GM18498 (cell line): ENCODE data around the gene FEM1B.
"Not testable (repeated sequence)": the region's sequence is repeated elsewhere in the genome, so short reads cannot be mapped to it uniquely, and the experiment has no call there.

Experiments
- ATAC-seq: cut with Tn5 transposase; IDR thresholded peaks from one replicate; pipeline ENCODE4 v1.9.1; 2021; ENCODE audit warnings: mild to moderate bottlenecking, moderate library complexity; ENCODE audit not compliant: unreplicated experiment

FEM1B gene

DNA sequence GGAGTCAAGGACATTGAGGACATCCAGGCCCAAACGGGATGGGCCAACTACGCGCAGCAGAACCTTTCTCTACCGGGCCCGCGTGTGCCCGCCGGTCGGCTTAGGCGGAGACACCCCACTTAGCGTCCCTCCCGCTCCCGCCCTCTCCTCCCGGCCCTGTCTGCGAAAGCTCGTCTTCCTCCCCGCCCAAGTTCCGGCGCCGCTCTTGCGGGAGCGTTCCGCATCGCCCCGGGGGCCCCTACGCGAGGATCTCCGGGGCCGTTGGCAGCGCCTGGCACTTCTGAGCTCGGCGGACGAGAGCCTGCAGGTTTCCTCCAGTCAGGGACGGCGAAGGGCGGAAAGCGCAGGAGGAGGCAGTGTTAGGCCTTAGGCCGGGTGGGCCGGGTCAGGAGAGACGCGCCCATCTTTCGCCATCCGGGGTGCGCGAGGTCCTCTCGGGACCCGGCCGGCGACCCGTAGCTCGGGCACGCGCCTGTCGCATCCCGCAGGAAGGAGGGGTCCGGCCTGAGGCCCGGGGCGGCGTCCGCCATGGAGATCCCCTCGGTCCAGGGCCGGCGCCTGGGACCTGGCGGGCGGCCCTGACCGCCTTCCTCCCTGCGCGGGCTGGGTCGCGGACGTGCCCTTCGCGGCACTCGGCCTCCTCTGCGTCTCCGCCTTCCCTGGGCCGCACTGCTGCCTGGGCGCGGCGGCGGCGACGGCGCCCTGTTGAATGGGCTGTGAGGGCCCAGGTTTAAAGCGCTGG lies at the start of gene FEM1B:
Gene FEM1B, plus strand, starts transcription at position 143 of the 742 bp plus-strand sequence. CDS start 673 bp downstream, outside the sequence.
- peak; percentile 84 for ATAC-seq

- ATAC-seq = no peak
Observed at GRCh38 chr15:68228143-68228970, 49.2 kb upstream of the FEM1B start.

GRCh38 chr15:68228971-68229385 lies 48.6 kb upstream of the FEM1B start:
- ATAC-seq = no peak

DNA sequence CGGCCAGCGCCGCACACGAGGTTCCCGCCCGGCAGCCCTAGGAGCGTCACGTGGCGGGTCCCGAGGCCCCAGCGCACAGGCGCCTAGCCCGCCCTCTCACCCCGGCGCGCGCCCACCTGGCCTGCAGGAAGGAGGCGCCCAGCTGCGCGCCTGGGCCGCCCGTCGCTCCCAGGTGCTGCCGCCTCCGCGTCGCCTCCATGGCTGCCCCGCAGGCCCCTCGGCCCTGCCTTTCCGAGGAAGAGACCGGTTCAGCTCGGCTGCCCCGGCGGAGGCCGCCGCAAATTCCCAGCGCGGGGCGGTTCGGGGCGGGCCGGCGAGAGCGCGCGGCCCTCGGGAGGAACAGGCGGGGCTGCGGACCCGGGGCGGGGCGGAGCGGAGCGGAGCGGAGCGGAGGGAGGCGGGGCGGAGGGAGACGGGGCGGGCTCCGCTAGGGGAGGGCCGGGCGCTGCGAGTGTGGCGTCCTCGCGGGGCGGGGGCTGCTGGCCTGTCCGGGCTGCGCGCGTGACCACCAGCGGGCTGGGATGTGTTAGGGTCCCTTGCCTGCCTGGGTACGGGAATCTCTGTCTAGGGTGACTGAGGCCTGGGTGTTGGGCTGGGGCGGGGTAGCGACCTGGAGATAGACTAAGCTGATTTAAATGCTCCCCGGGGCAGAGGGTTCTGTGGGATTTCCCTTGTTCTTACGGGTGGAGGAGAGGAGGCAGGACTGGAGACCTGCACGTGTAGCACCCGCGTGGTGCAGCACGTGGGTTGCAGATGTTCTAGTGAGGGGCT lies 48.0 kb upstream of the FEM1B start, which contains the start of gene CLN6:
Gene CLN6, minus strand, starts transcription at position 343 of the 771 bp plus-strand sequence. Its CDS starts 144 bp downstream, at position 199.
- peak; percentile 78 for ATAC-seq

GRCh38 chr15:68230157-68231100 lies 47.1 kb upstream of the FEM1B start:
- no peak for ATAC-seq

DNA sequence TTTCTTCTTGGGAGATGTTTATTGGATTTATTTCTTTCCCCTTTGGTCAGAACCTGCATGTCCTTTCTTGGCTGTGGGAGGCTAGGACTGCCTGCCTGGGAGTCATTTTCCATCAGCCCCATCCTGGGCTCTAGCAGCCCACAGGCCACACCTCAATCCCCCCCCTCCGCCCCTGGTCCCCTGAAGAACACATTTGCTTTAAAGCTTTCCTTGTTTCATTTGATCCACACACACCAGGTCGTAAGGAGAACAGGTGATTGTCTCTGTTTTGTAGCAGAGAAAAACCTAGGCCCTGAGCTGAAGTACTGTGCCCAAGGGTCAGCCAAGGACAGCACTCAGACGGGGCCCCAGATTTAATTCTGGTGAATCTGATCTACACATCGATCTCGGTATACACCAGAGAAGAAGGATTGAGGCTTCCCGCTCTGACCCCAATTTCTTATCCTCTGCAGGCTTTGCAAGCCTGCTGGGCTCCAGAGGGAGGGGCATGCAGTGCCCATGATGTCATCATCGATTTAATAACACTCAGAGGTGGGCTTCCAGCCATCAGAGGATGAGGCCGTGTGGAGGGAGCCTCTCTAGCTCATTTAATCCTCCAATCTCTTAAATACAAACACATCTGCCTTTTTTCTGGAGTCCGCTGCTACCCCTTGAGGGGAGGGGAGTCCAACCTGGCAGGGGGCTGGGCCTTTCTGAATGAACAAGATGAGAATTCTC lies 46.3 kb upstream of the FEM1B start:
- no peak for ATAC-seq

DNA sequence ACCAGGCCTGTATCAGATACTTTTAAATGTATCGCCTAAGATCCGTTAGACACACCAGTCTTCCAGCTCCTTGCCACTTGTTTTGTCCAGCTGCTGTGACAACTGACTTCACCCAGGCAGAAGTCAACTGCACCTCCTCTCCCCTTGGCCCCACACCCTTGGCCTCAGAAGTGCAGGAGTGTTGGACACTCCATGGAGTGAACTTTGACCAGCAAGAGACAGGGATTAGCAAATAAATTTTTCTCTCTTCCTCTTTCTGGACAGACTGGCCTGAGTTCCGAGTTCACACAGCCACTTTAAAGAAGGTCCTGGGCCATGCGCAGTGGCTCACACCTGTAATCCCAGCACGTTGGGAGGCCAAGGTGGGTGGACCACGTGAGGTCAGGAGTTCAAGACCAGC lies 45.1 kb upstream of the FEM1B start:
- ATAC-seq = no peak

- no peak for ATAC-seq
Observed at GRCh38 chr15:68232937-68233336, 44.6 kb upstream of the FEM1B start.

GRCh38 chr15:68234060-68234459 lies 43.5 kb upstream of the FEM1B start:
- ATAC-seq = no peak

DNA sequence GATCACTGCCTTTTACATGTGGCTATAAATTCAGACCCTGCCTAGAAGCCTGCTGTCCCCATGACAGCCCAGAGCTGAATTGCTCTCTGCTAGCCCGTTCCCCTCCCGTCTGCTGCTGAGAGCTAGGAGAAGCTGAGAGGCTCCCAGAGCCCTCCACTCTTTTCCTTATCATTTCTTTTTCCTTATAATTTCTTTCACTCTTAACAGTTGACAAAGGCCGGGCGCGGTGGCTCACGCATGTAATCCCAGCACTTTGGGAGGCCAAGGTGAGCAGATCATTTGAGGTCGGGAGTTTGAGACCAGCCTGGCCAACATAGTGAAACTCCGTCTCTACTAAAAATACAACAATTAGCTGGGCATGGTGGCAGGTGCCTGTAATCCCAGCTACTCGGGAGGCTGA lies 43.0 kb upstream of the FEM1B start:
- not testable (repeated sequence) for ATAC-seq

GRCh38 chr15:68235022-68235421 lies 42.5 kb upstream of the FEM1B start:
- ATAC-seq = no peak

- ATAC-seq = no peak
Observed at GRCh38 chr15:68239025-68239424, 38.5 kb upstream of the FEM1B start.

DNA sequence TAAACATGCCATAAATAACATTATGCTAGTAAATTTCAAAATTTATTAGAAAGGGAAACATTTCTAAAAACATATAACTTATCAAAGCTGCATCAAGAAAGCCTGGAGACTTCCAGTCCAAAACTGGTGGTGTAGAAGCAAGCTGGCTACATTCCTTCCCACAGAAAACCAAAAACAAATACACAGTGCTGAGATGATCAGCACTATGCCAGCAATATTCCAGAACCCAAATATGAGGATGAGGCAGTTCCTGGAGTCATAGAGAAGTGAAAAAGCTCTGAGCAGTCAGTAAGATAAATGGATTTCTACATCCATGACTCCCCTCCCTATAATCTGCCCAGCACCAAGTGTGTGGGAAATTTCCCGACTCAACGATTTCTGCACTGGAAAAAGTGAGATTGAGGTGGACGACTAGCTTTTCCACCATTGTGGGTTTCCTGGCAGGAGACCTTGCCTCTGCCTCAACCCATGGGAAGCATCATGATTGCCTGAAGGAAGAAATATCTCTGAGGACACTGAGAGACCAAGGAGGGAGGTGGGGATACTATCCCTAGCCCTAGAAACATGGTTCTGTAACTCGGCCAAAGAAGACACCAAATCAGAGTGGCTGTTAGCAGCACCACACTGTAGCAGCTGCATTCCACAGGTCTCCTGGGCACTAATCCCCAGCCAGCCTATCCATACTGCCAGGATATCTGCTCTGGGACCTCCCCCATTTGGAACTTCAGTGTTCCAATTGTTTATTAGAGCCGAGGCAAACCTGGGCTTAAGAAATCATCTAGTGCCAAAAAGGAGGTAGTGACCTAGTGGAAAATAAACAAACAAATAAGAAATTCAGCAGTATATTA lies 36.2 kb upstream of the FEM1B start:
- ATAC-seq = no peak

- ATAC-seq = no peak
Observed at GRCh38 chr15:68244235-68244634, 33.3 kb upstream of the FEM1B start.

- no peak for ATAC-seq
Observed at GRCh38 chr15:68249058-68249713, 28.4 kb upstream of the FEM1B start.

DNA sequence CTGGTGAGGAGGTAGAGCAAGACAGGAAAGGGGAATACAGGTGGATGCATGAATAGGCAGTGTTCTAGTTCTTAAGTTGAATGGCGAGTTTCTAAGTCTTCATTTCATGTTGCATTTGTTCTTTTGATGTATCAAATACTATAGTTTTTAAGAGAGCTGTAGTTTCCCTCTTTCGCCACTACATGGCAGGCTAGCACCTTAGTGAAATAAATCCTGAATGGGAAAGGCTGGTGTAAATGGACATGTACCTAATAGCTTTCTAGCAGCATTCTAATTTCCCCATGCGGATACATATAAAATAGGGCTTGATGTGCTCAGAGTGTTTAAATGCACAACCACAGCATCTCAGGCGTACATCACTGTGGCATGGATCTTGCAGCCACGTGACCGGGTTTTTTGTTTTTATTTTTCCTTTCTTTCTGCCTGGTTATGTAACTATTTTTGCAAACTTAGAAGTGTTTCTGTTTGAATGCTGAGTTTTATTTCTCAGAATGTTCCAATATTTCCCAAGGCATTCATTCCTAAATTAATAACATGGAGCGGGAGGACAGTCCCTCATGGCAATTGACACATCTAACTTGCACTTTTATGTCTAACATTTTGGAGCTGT lies 24.5 kb upstream of the FEM1B start:
- no peak for ATAC-seq

- peak; percentile 59 for ATAC-seq
Observed at GRCh38 chr15:68256675-68257450, 20.7 kb upstream of the FEM1B start.
